ENCODE measurements around the gene ZBTB12.
A peak's percentile ranks its signal among the peaks of the same experiment; 100 is the strongest.
"Not testable (repeated sequence)": the region's sequence is repeated elsewhere in the genome, so short reads cannot be mapped to it uniquely, and the experiment has no call there.

ZBTB12 gene

GRCh38 chr6:31869343-31869742 is 32.5 kb downstream of the ZBTB12 start:
- H3K36me3 ChIP-seq (ENCODE audit: insufficient read depth): no peaks in the 10 kb centered on the region
- H3K79me2 ChIP-seq (ENCODE audit: insufficient read depth, low read depth): no peaks in the 10 kb centered on the region
- no peak overlapping the region for H3K4me2 ChIP-seq
- no peaks in the 10 kb centered on the region for H3K4me1 ChIP-seq (ENCODE audit: low read depth, poor library complexity, severe bottlenecking)
- H4K20me1 ChIP-seq (ENCODE audit: insufficient read depth): no peaks in the 10 kb centered on the region
- peaks cover 6% of the 10 kb centered on the region; the same call in 1 of the 2 replicates for H3K27me3 ChIP-seq (ENCODE audit: insufficient read depth, low read depth)
- no peak overlapping the region for H3K9ac ChIP-seq
- no peak overlapping the region for H2AFZ ChIP-seq (ENCODE audit: low read depth)
- no peak overlapping the region for H3K4me3 ChIP-seq (IDR thresholded peaks at IDR 0.05; ENCODE audit: insufficient read depth, low read depth, low read length)
- TF ChIP-seq CTCF (conservative IDR thresholded peaks at IDR 0.05; ENCODE audit: low read depth, low read length): no peak
- H3K27ac ChIP-seq: no peak overlapping the region

GRCh38 chr6:31868658-31868971 is 33.3 kb downstream of the ZBTB12 start:
- not testable (repeated sequence) for H3K27me3 ChIP-seq (ENCODE audit: insufficient read depth, low read depth); H2AFZ ChIP-seq (ENCODE audit: low read depth); H4K20me1 ChIP-seq (ENCODE audit: insufficient read depth); H3K4me1 ChIP-seq (ENCODE audit: low read depth, poor library complexity, severe bottlenecking); H3K4me2 ChIP-seq; H3K9ac ChIP-seq; H3K79me2 ChIP-seq (ENCODE audit: insufficient read depth, low read depth); H3K36me3 ChIP-seq (ENCODE audit: insufficient read depth); H3K27ac ChIP-seq; H3K4me3 ChIP-seq (IDR thresholded peaks at IDR 0.05; ENCODE audit: insufficient read depth, low read depth, low read length)

GRCh38 chr6:31865205-31866118 is 36.4 kb downstream of the ZBTB12 start:
- H3K27me3 ChIP-seq (ENCODE audit: insufficient read depth, low read depth): peaks cover 6% of the 10 kb centered on the region; the same call in 1 of the 2 replicates
- H3K4me3 ChIP-seq (IDR thresholded peaks at IDR 0.05; ENCODE audit: insufficient read depth, low read depth, low read length): no peak overlapping the region
- H4K20me1 ChIP-seq (ENCODE audit: insufficient read depth): no peaks in the 10 kb centered on the region
- H2AFZ ChIP-seq (ENCODE audit: low read depth): no peak overlapping the region
- H3K4me2 ChIP-seq: no peak overlapping the region
- H3K27ac ChIP-seq: no peak overlapping the region
- H3K79me2 ChIP-seq (ENCODE audit: insufficient read depth, low read depth): no peaks in the 10 kb centered on the region
- TF ChIP-seq CTCF (conservative IDR thresholded peaks at IDR 0.05; ENCODE audit: low read depth, low read length): no peak
- H3K9ac ChIP-seq: no peak overlapping the region
- peaks cover 10% of the 10 kb centered on the region for H3K4me1 ChIP-seq (ENCODE audit: low read depth, poor library complexity, severe bottlenecking)
- no peaks in the 10 kb centered on the region for H3K36me3 ChIP-seq (ENCODE audit: insufficient read depth)

- Histone ChIP-seq H2AFZ (ENCODE audit: low read depth) (no peak overlapping the region), H3K4me1 (ENCODE audit: low read depth, poor library complexity, severe bottlenecking) (peaks cover 10% of the 10 kb centered on the region), H3K27me3 (ENCODE audit: insufficient read depth, low read depth) (peaks cover 6% of the 10 kb centered on the region; the same call in 1 of the 2 replicates), H4K20me1 (ENCODE audit: insufficient read depth) (no peaks in the 10 kb centered on the region), H3K79me2 (ENCODE audit: insufficient read depth, low read depth) (no peaks in the 10 kb centered on the region), H3K9ac (no peak overlapping the region), H3K4me3 (IDR thresholded peaks at IDR 0.05; ENCODE audit: insufficient read depth, low read depth, low read length) (no peak overlapping the region), H3K4me2 (no peak overlapping the region; the same call in 1 of the 2 replicates), H3K27ac (no peak overlapping the region), H3K36me3 (ENCODE audit: insufficient read depth) (no peaks in the 10 kb centered on the region)
- TF ChIP-seq CTCF (conservative IDR thresholded peaks at IDR 0.05; ENCODE audit: low read depth, low read length): no peak
Observed at GRCh38 chr6:31864818-31865204, 37.1 kb downstream of the ZBTB12 start.

- Histone ChIP-seq H3K4me2 (peak overlapping the region; percentile 81), H3K9ac (peak overlapping the region; percentile 84), H3K27ac (peak overlapping the region; percentile 87), H2AFZ (ENCODE audit: low read depth) (peak overlapping the region; percentile 65)
- 0 out of 2 replicates have a peak, but pooled peaks have one; percentile 27 for TF ChIP-seq CTCF (conservative IDR thresholded peaks at IDR 0.05; ENCODE audit: low read depth, low read length)
- H3K4me3 ChIP-seq (IDR thresholded peaks at IDR 0.05; ENCODE audit: insufficient read depth, low read depth, low read length); H3K79me2 ChIP-seq (ENCODE audit: insufficient read depth, low read depth); H3K27me3 ChIP-seq (ENCODE audit: insufficient read depth, low read depth); H4K20me1 ChIP-seq (ENCODE audit: insufficient read depth); H3K4me1 ChIP-seq (ENCODE audit: low read depth, poor library complexity, severe bottlenecking); H3K36me3 ChIP-seq (ENCODE audit: insufficient read depth): not testable (repeated sequence)
Observed at GRCh38 chr6:31864123-31864562, 37.7 kb downstream of the ZBTB12 start.

Data from KMS-11 (cell line).